ENCODE measurements around the gene LRRC28.
A peak's percentile ranks its signal among the peaks of the same experiment; 100 is the strongest.

LRRC28 gene

GRCh38 chr15:99303907-99304306, 52.6 kb downstream of the LRRC28 start:
- Histone ChIP-seq H3K4me1 (ENCODE audit: control insufficient read depth, insufficient read depth, low read length) (peaks cover 31% of the 10 kb centered on the region), H3K27me3 (ENCODE audit: control insufficient read depth, insufficient read depth, low read length) (no peaks in the 10 kb centered on the region), H3K9ac (ENCODE audit: low read depth, low read length) (no peak overlapping the region), H3K36me3 (ENCODE audit: control insufficient read depth, insufficient read depth, low read length) (no peaks in the 10 kb centered on the region), H3K9me3 (ENCODE audit: control insufficient read depth, insufficient read depth, low read length) (no peaks in the 10 kb centered on the region), H3K27ac (ENCODE audit: low read depth, low read length) (no peak overlapping the region), H3K4me3 (ENCODE audit: low read depth, low read length) (no peak overlapping the region)

- H3K9me3 ChIP-seq (ENCODE audit: control insufficient read depth, insufficient read depth, low read length): no peaks in the 10 kb centered on the region
- no peaks in the 10 kb centered on the region for H3K27me3 ChIP-seq (ENCODE audit: control insufficient read depth, insufficient read depth, low read length)
- no peaks in the 10 kb centered on the region for H3K36me3 ChIP-seq (ENCODE audit: control insufficient read depth, insufficient read depth, low read length)
- peak overlapping the region; percentile 12; the same call in 1 of the 2 replicates for H3K9ac ChIP-seq (ENCODE audit: low read depth, low read length)
- peak overlapping the region; percentile 38 for H3K4me3 ChIP-seq (ENCODE audit: low read depth, low read length)
- H3K4me1 ChIP-seq (ENCODE audit: control insufficient read depth, insufficient read depth, low read length): peaks cover 31% of the 10 kb centered on the region
- H3K27ac ChIP-seq (ENCODE audit: low read depth, low read length): peak overlapping the region; percentile 43
Observed at GRCh38 chr15:99305761-99306505, 54.7 kb downstream of the LRRC28 start.

- Histone ChIP-seq H3K4me3 (ENCODE audit: low read depth, low read length) (peak overlapping the region; percentile 38), H3K27ac (ENCODE audit: low read depth, low read length) (peak overlapping the region; percentile 43), H3K4me1 (ENCODE audit: control insufficient read depth, insufficient read depth, low read length) (peaks cover 31% of the 10 kb centered on the region), H3K9me3 (ENCODE audit: control insufficient read depth, insufficient read depth, low read length) (no peaks in the 10 kb centered on the region), H3K36me3 (ENCODE audit: control insufficient read depth, insufficient read depth, low read length) (no peaks in the 10 kb centered on the region), H3K27me3 (ENCODE audit: control insufficient read depth, insufficient read depth, low read length) (no peaks in the 10 kb centered on the region), H3K9ac (ENCODE audit: low read depth, low read length) (no peak overlapping the region)
Observed at GRCh38 chr15:99306694-99307338, 55.5 kb downstream of the LRRC28 start.

- Histone ChIP-seq H3K4me3 (ENCODE audit: low read depth, low read length) (no peak overlapping the region), H3K9me3 (ENCODE audit: control insufficient read depth, insufficient read depth, low read length) (peaks cover 4% of the 10 kb centered on the region; the same call in 1 of the 2 replicates), H3K9ac (ENCODE audit: low read depth, low read length) (no peak overlapping the region), H3K4me1 (ENCODE audit: control insufficient read depth, insufficient read depth, low read length) (peaks cover 31% of the 10 kb centered on the region), H3K27me3 (ENCODE audit: control insufficient read depth, insufficient read depth, low read length) (no peaks in the 10 kb centered on the region), H3K27ac (ENCODE audit: low read depth, low read length) (no peak overlapping the region), H3K36me3 (ENCODE audit: control insufficient read depth, insufficient read depth, low read length) (no peaks in the 10 kb centered on the region)
Observed at GRCh38 chr15:99307735-99308134, 56.5 kb downstream of the LRRC28 start.

- Histone ChIP-seq H3K9ac (ENCODE audit: low read depth, low read length) (no peak overlapping the region), H3K4me1 (ENCODE audit: control insufficient read depth, insufficient read depth, low read length) (peaks cover 24% of the 10 kb centered on the region), H3K36me3 (ENCODE audit: control insufficient read depth, insufficient read depth, low read length) (no peaks in the 10 kb centered on the region), H3K27ac (ENCODE audit: low read depth, low read length) (no peak overlapping the region), H3K4me3 (ENCODE audit: low read depth, low read length) (no peak overlapping the region), H3K9me3 (ENCODE audit: control insufficient read depth, insufficient read depth, low read length) (peaks cover 10% of the 10 kb centered on the region), H3K27me3 (ENCODE audit: control insufficient read depth, insufficient read depth, low read length) (no peaks in the 10 kb centered on the region)
Observed at GRCh38 chr15:99310745-99311144, 59.5 kb downstream of the LRRC28 start.

- Histone ChIP-seq H3K4me1 (ENCODE audit: control insufficient read depth, insufficient read depth, low read length) (peaks cover 10% of the 10 kb centered on the region), H3K4me3 (ENCODE audit: low read depth, low read length) (no peak overlapping the region), H3K27ac (ENCODE audit: low read depth, low read length) (no peak overlapping the region), H3K36me3 (ENCODE audit: control insufficient read depth, insufficient read depth, low read length) (no peaks in the 10 kb centered on the region), H3K9ac (ENCODE audit: low read depth, low read length) (no peak overlapping the region), H3K9me3 (ENCODE audit: control insufficient read depth, insufficient read depth, low read length) (peaks cover 10% of the 10 kb centered on the region), H3K27me3 (ENCODE audit: control insufficient read depth, insufficient read depth, low read length) (no peaks in the 10 kb centered on the region)
Observed at GRCh38 chr15:99312228-99312627, 60.9 kb downstream of the LRRC28 start.

GRCh38 chr15:99312794-99313193, 61.5 kb downstream of the LRRC28 start:
- no peaks in the 10 kb centered on the region for H3K27me3 ChIP-seq (ENCODE audit: control insufficient read depth, insufficient read depth, low read length)
- H3K4me3 ChIP-seq (ENCODE audit: low read depth, low read length): no peak overlapping the region
- no peak overlapping the region for H3K27ac ChIP-seq (ENCODE audit: low read depth, low read length)
- no peaks in the 10 kb centered on the region for H3K36me3 ChIP-seq (ENCODE audit: control insufficient read depth, insufficient read depth, low read length)
- H3K9me3 ChIP-seq (ENCODE audit: control insufficient read depth, insufficient read depth, low read length): peaks cover 10% of the 10 kb centered on the region
- H3K9ac ChIP-seq (ENCODE audit: low read depth, low read length): no peak overlapping the region
- H3K4me1 ChIP-seq (ENCODE audit: control insufficient read depth, insufficient read depth, low read length): peaks cover 10% of the 10 kb centered on the region

GRCh38 chr15:99315636-99316035, 64.4 kb downstream of the LRRC28 start:
- no peak overlapping the region for H3K27ac ChIP-seq (ENCODE audit: low read depth, low read length)
- no peak overlapping the region for H3K9ac ChIP-seq (ENCODE audit: low read depth, low read length)
- H3K4me3 ChIP-seq (ENCODE audit: low read depth, low read length): no peak overlapping the region
- no peaks in the 10 kb centered on the region for H3K27me3 ChIP-seq (ENCODE audit: control insufficient read depth, insufficient read depth, low read length)
- peaks cover 10% of the 10 kb centered on the region for H3K9me3 ChIP-seq (ENCODE audit: control insufficient read depth, insufficient read depth, low read length)
- no peaks in the 10 kb centered on the region for H3K36me3 ChIP-seq (ENCODE audit: control insufficient read depth, insufficient read depth, low read length)
- H3K4me1 ChIP-seq (ENCODE audit: control insufficient read depth, insufficient read depth, low read length): peaks cover 7% of the 10 kb centered on the region; the same call in 1 of the 2 replicates

GRCh38 chr15:99320374-99321215, 69.3 kb downstream of the LRRC28 start:
- peaks cover 7% of the 10 kb centered on the region; the same call in 1 of the 2 replicates for H3K4me1 ChIP-seq (ENCODE audit: control insufficient read depth, insufficient read depth, low read length)
- H3K27me3 ChIP-seq (ENCODE audit: control insufficient read depth, insufficient read depth, low read length): no peaks in the 10 kb centered on the region
- no peaks in the 10 kb centered on the region for H3K36me3 ChIP-seq (ENCODE audit: control insufficient read depth, insufficient read depth, low read length)
- no peak overlapping the region for H3K9ac ChIP-seq (ENCODE audit: low read depth, low read length)
- no peak overlapping the region for H3K4me3 ChIP-seq (ENCODE audit: low read depth, low read length)
- no peak overlapping the region for H3K27ac ChIP-seq (ENCODE audit: low read depth, low read length)
- H3K9me3 ChIP-seq (ENCODE audit: control insufficient read depth, insufficient read depth, low read length): no peaks in the 10 kb centered on the region

- H3K27ac ChIP-seq (ENCODE audit: low read depth, low read length): no peak overlapping the region
- H3K36me3 ChIP-seq (ENCODE audit: control insufficient read depth, insufficient read depth, low read length): no peaks in the 10 kb centered on the region
- no peak overlapping the region for H3K9ac ChIP-seq (ENCODE audit: low read depth, low read length)
- H3K4me3 ChIP-seq (ENCODE audit: low read depth, low read length): no peak overlapping the region
- H3K4me1 ChIP-seq (ENCODE audit: control insufficient read depth, insufficient read depth, low read length): peaks cover 7% of the 10 kb centered on the region; the same call in 1 of the 2 replicates
- H3K9me3 ChIP-seq (ENCODE audit: control insufficient read depth, insufficient read depth, low read length): no peaks in the 10 kb centered on the region
- H3K27me3 ChIP-seq (ENCODE audit: control insufficient read depth, insufficient read depth, low read length): no peaks in the 10 kb centered on the region
Observed at GRCh38 chr15:99321468-99321867, 70.2 kb downstream of the LRRC28 start.

Data from HUES48 (cell line).